HG03558 (cell line): ENCODE measurements around the gene TSPY10.
"Not testable (repeated sequence)": the region's sequence is repeated elsewhere in the genome, so short reads cannot be mapped to it uniquely, and the experiment has no call there.

Experiments
- ATAC-seq: cut with Tn5 transposase; IDR thresholded peaks from one replicate; pipeline ENCODE4 v1.9.1; 2021; ENCODE audit warnings: moderate number of reproducible peaks; ENCODE audit not compliant: unreplicated experiment; ENCODE audit errors: extremely low read depth

TSPY10 gene

DNA sequence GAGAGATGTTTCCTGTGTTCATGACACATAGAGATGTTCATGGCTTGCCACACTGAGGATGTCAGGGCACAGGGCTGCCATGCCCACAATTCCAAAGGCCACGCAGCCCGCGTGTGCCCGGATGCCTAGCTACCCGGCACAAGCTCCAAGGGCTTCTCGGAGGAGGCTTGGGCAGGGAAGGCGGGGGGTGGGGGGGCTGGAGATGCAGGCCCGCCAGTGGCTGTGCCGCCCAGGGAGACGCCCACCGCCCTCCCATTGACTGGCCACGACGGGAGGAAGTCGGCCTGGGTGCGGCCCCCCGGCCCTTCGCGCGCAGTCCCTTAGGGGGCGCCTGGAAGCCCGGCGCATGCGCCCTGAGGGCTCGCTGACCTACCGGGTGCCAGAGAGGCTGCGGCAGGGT is at the start of gene TSPY10:
TSPY10 (plus strand) TSS at position 301 of the 400 bp plus-strand sequence; CDS start at position 347, 46 bp downstream.
- ATAC-seq = not testable (repeated sequence)

DNA sequence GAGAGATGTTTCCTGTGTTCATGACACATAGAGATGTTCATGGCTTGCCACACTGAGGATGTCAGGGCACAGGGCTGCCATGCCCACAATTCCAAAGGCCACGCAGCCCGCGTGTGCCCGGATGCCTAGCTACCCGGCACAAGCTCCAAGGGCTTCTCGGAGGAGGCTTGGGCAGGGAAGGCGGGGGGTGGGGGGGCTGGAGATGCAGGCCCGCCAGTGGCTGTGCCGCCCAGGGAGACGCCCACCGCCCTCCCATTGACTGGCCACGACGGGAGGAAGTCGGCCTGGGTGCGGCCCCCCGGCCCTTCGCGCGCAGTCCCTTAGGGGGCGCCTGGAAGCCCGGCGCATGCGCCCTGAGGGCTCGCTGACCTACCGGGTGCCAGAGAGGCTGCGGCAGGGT is 40.7 kb upstream of the TSPY10 start, which contains the start of gene TSPY9:
TSPY9 (plus strand) TSS at position 301 of the 400 bp plus-strand sequence; CDS start at position 347, 46 bp downstream.
- not testable (repeated sequence) for ATAC-seq

- ATAC-seq = not testable (repeated sequence)
Observed at GRCh38 chrY:9504396-9504795, 23.3 kb upstream of the TSPY10 start.

- not testable (repeated sequence) for ATAC-seq
Observed at GRCh38 chrY:9516287-9516686, 11.4 kb upstream of the TSPY10 start.
